HepG2 (cell line): ENCODE measurements around the gene HIVEP2. TPM values are rescaled to one million over a fixed set of nuclear protein-coding genes. Genes with fewer than 3 reads are reported as not detected.

Experiments
- GFI1 ChIP-seq: sonication (generic); formaldehyde crosslinking; IDR thresholded peaks from 2 replicates; pipeline ENCODE4 v1.5.0; 2020; ENCODE audit warnings: missing genetic modification reagents, mild to moderate bottlenecking, borderline replicate concordance
- NFYB ChIP-seq: sonication (generic); formaldehyde crosslinking; IDR thresholded peaks from 2 replicates; pipeline ENCODE4 v1.4.0; 2020; ENCODE audit warnings: missing genetic modification reagents
- PATZ1 ChIP-seq: sonication (generic); formaldehyde crosslinking; IDR thresholded peaks from 2 replicates; pipeline ENCODE4 v1.4.0; 2020; ENCODE audit warnings: missing genetic modification reagents
- TIGD3 ChIP-seq: sonication (generic); formaldehyde crosslinking; IDR thresholded peaks from 2 replicates; pipeline ENCODE4 v1.5.1; 2020; ENCODE audit warnings: mild to moderate bottlenecking, missing genetic modification reagents, borderline replicate concordance
- ZBTB40 ChIP-seq, 2 experiments: fragments of 450-650 bp in 1 of 2; sonication (generic) in 1 of 2; formaldehyde crosslinking in 1 of 2; IDR thresholded peaks; 2 replicates each; pipeline versions ENCODE4 v1.6.1 to v1.8.0; 2016 to 2022; ENCODE audit warnings: antibody characterized with exemption in 1 of 2, mild to moderate bottlenecking in 1 of 2, missing genetic modification reagents in 1 of 2
- ZFAT ChIP-seq: sonication (generic); formaldehyde crosslinking; conservative IDR thresholded peaks from 2 replicates; pipeline ENCODE4 v1.8.1; 2023; ENCODE audit warnings: missing genetic modification reagents, inconsistent platforms
- ZFP90 ChIP-seq: sonication (generic); formaldehyde crosslinking; IDR thresholded peaks from 2 replicates; pipeline ENCODE4 v1.8.0; 2022; ENCODE audit warnings: missing genetic modification reagents, mild to moderate bottlenecking, inconsistent platforms, borderline replicate concordance
- ZNF180 ChIP-seq: sonication (generic); formaldehyde crosslinking; IDR thresholded peaks from 2 replicates; pipeline ENCODE4 v1.4.0; 2020; ENCODE audit warnings: low read depth, missing genetic modification reagents, borderline replicate concordance
- ZNF782 ChIP-seq: sonication (generic); formaldehyde crosslinking; IDR thresholded peaks from 2 replicates; pipeline ENCODE4 v1.4.0; 2020; ENCODE audit warnings: missing genetic modification reagents, mild to moderate bottlenecking, borderline replicate concordance
- polyA plus RNA-seq, 8 experiments: library from polyadenylated mRNA; depleted of rRNA in 3 of 8; stranded (reverse) in 7 of 8; unstranded in 1 of 8; fragments of >200 nt; fragmentation: Illumina TruSeq in 4 of 8; extraction: Trizol in 4 of 8; gene quantifications; 2 replicates each; pipeline versions ENCODE4 v1.2.1 to v1.2.3, GENCODE V29; 2011 to 2016; ENCODE audit warnings: low read depth in 4 of 8, missing spikeins in 1 of 8, mixed read lengths in 1 of 8; ENCODE audit not compliant: insufficient read depth in 1 of 8
- total RNA-seq, 5 experiments: library from RNA; depleted of rRNA; stranded (reverse); fragments of >200 nt; fragmentation: Illumina TruSeq; extraction: Trizol; gene quantifications; 2 replicates each; pipeline ENCODE4 v1.2.3, GENCODE V29; 2016; ENCODE audit warnings: low read depth in 1 of 5

Gene HIVEP2
- total and polyA plus RNA-seq, 2 of the 13 experiments (the other 11 are each of a cell fraction or from before 2014, with no cell fraction given): 3.4 to 12.9 TPM

GRCh38 chr6:142707255-142707654, 237.7 kb downstream of the HIVEP2 start (continued):
- TF ChIP-seq PATZ1 (CRISPR knock-in tag) (no peak), GFI1 (CRISPR knock-in tag) (no peak), ZNF782 (CRISPR knock-in tag) (no peak), ZFP90 (no peak), NFYB (CRISPR knock-in tag) (no peak), ZBTB40 (IDR thresholded peaks at IDR 0.05) (no peak), ZBTB40 (CRISPR knock-in tag; IDR thresholded peaks at IDR 0.05) (no peak), ZFAT (CRISPR knock-in tag) (no peak), TIGD3 (no peak), ZNF180 (CRISPR knock-in tag) (no peak)
